Astrocyte (in vitro differentiated cells and primary cell): ENCODE results near the gene DCP1B. TPM values are rescaled to one million over a fixed set of nuclear protein-coding genes. Genes with fewer than 3 reads are reported as not detected.

Experiments
- DNase-seq: peaks from one replicate; pipeline ENCODE4 v3.0.0-alpha.2; 2010; ENCODE audit warnings: low read depth
- FAIRE-seq: peaks from 2 replicates; lab custom pipeline; 2011; peaks lifted over from hg19 to GRCh38; lab: Jason Lieb, UNC
- H2AFZ ChIP-seq: 2 replicates; pipeline ENCODE4 v1.6.0; 2012; ENCODE audit warnings: low read depth, low read length, inconsistent platforms
- H3K27ac ChIP-seq: 2 replicates; pipeline ENCODE4 v1.5.1; 2011; ENCODE audit warnings: low read depth, low read length, inconsistent platforms
- H3K27me3 ChIP-seq: 2 replicates; pipeline ENCODE4 v1.6.0; 2011; ENCODE audit warnings: low read length, inconsistent platforms; ENCODE audit not compliant: insufficient read depth
- H3K36me3 ChIP-seq: 2 replicates; pipeline ENCODE4 v1.5.1; 2011; ENCODE audit warnings: low read length, inconsistent platforms; ENCODE audit not compliant: insufficient read depth
- H3K4me1 ChIP-seq: 2 replicates; pipeline ENCODE4 v1.5.1; 2011; ENCODE audit warnings: low read length, inconsistent platforms; ENCODE audit not compliant: insufficient read depth
- H3K4me2 ChIP-seq: 2 replicates; pipeline ENCODE4 v1.6.0; 2012; ENCODE audit warnings: low read length, inconsistent platforms
- H3K4me3 ChIP-seq: 2 replicates; pipeline ENCODE4 v1.5.1; 2011; ENCODE audit warnings: low read depth, mild to moderate bottlenecking, low read length, inconsistent platforms; ENCODE audit not compliant: insufficient read depth
- H3K79me2 ChIP-seq: 2 replicates; pipeline ENCODE4 v1.6.0; 2012; ENCODE audit warnings: mild to moderate bottlenecking, low read length, inconsistent platforms; ENCODE audit not compliant: insufficient read depth
- H3K9ac ChIP-seq: 2 replicates; pipeline ENCODE4 v1.6.0; 2012; ENCODE audit warnings: mild to moderate bottlenecking, low read length, inconsistent platforms
- H3K9me3 ChIP-seq: 2 replicates; pipeline ENCODE4 v1.5.1; 2012; ENCODE audit warnings: low read depth, mild to moderate bottlenecking, low read length, inconsistent platforms; ENCODE audit not compliant: insufficient read depth
- H4K20me1 ChIP-seq: 2 replicates; pipeline ENCODE4 v1.6.0; 2012; ENCODE audit warnings: low read length, inconsistent platforms; ENCODE audit not compliant: insufficient read depth
- H3K27ac Mint-ChIP-seq: one replicate; pipeline ENCODE4 v1.8.0; 2021; ENCODE audit warnings: mild to moderate bottlenecking, mixed read lengths; ENCODE audit not compliant: unreplicated experiment
- H3K27me3 Mint-ChIP-seq: one replicate; pipeline ENCODE4 v1.8.0; 2021; ENCODE audit warnings: low read depth, mixed read lengths; ENCODE audit not compliant: unreplicated experiment
- H3K36me3 Mint-ChIP-seq: one replicate; pipeline ENCODE4 v1.8.0; 2021; ENCODE audit warnings: low read depth, mixed read lengths; ENCODE audit not compliant: unreplicated experiment
- H3K4me1 Mint-ChIP-seq: one replicate; pipeline ENCODE4 v1.8.0; 2021; ENCODE audit warnings: low read depth, mixed read lengths; ENCODE audit not compliant: unreplicated experiment
- H3K4me3 Mint-ChIP-seq: one replicate; pipeline ENCODE4 v1.8.0; 2021; ENCODE audit warnings: mild to moderate bottlenecking, moderate library complexity, mixed read lengths; ENCODE audit not compliant: unreplicated experiment
- H3K9me3 Mint-ChIP-seq: one replicate; pipeline ENCODE4 v1.8.0; 2021; ENCODE audit warnings: mild to moderate bottlenecking, mixed read lengths; ENCODE audit not compliant: unreplicated experiment
- EZH2 ChIP-seq: IDR thresholded peaks from 2 replicates; pipeline ENCODE4 v1.6.1; 2012; ENCODE audit warnings: mild to moderate bottlenecking, low read length, inconsistent platforms; ENCODE audit not compliant: insufficient read depth
- total RNA-seq: library from RNA; stranded (reverse); gene quantifications from 2 replicates; pipeline ENCODE4 v1.2.1, GENCODE V29; 2021
- TF ChIP-seq, protein P1 (sequence below): IDR thresholded peaks from 2 replicates; pipeline ENCODE4 v1.5.1; 2011; ENCODE audit warnings: low read depth, mild to moderate bottlenecking, inconsistent platforms, low read length, moderate library complexity; ENCODE audit not compliant: insufficient read depth

DCP1B gene
- total RNA-seq, 1 donor from 2014 or later: 13.1 TPM

DNA sequence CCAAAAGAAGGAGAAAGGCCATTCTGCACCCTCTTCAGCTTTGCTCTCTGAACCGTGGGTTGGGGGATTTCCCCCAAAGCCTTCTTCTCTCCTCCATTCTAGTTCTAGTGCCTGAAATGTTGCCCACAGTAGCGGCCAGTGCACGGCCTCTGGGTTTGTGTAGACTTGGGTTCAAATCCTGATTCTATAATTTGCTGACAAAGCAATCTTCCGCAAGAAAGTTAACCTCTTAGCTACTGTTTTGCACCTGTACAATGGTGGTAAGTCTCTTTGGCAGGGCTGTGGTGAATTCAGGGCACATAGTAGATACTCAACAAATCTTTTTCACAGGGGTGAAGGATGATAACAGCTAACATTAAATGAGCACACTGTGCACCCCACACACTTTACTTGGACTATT lies 42.7 kb upstream of the DCP1B start:
- DNase-seq (no peak), FAIRE-seq (no peak)
- no peak overlapping the region for H2AFZ ChIP-seq
- Mint-ChIP-seq H3K27me3 (peaks cover 45% of the 10 kb centered on the region), H3K27ac (no peak overlapping the region), H3K36me3 (no peaks in the 10 kb centered on the region), H3K4me3 (no peak overlapping the region), H3K9me3 (peaks cover 2% of the 10 kb centered on the region), H3K4me1 (peaks cover 8% of the 10 kb centered on the region)
- no peak overlapping the region for H3K4me3 ChIP-seq
- peaks cover 41% of the 10 kb centered on the region for H3K27me3 ChIP-seq
- H3K36me3 ChIP-seq: no peaks in the 10 kb centered on the region
- no peak overlapping the region for H3K4me2 ChIP-seq
- no peaks in the 10 kb centered on the region for H3K79me2 ChIP-seq
- no peak for TF ChIP-seq EZH2
- TF ChIP-seq, protein P1, sequence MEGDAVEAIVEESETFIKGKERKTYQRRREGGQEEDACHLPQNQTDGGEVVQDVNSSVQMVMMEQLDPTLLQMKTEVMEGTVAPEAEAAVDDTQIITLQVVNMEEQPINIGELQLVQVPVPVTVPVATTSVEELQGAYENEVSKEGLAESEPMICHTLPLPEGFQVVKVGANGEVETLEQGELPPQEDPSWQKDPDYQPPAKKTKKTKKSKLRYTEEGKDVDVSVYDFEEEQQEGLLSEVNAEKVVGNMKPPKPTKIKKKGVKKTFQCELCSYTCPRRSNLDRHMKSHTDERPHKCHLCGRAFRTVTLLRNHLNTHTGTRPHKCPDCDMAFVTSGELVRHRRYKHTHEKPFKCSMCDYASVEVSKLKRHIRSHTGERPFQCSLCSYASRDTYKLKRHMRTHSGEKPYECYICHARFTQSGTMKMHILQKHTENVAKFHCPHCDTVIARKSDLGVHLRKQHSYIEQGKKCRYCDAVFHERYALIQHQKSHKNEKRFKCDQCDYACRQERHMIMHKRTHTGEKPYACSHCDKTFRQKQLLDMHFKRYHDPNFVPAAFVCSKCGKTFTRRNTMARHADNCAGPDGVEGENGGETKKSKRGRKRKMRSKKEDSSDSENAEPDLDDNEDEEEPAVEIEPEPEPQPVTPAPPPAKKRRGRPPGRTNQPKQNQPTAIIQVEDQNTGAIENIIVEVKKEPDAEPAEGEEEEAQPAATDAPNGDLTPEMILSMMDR: no peak
- no peaks in the 10 kb centered on the region for H3K9me3 ChIP-seq
- H3K4me1 ChIP-seq: peaks cover 3% of the 10 kb centered on the region
- no peak overlapping the region for H3K27ac ChIP-seq
- no peak overlapping the region for H3K9ac ChIP-seq
- no peaks in the 10 kb centered on the region for H4K20me1 ChIP-seq

DNA sequence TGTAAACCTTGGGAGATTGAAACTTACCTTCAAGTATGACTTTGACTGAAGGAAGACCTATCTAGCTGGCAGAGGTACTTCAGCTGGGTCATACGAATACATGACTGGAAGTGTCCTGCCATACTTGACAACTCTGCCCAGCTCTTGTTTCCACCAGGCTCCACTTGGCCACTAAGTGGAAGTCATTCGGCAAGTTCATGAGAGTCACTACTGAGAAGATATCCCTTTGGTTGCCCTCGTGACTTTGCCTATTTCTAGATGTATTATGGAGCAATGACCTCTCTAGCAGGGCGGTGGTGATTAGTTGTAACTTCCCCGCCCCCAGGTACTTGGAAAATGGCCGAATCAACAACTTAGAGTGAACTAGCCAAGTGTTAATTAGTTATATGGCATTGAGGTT lies 39.9 kb upstream of the DCP1B start:
- Histone ChIP-seq H3K27ac (no peak overlapping the region), H4K20me1 (no peaks in the 10 kb centered on the region), H3K4me1 (no peaks in the 10 kb centered on the region), H2AFZ (no peak overlapping the region), H3K4me3 (no peak overlapping the region), H3K36me3 (no peaks in the 10 kb centered on the region), H3K9me3 (no peaks in the 10 kb centered on the region), H3K79me2 (no peaks in the 10 kb centered on the region), H3K27me3 (peaks cover 37% of the 10 kb centered on the region), H3K9ac (no peak overlapping the region), H3K4me2 (no peak overlapping the region)
- Mint-ChIP-seq H3K4me1 (no peaks in the 10 kb centered on the region), H3K27me3 (peaks cover 42% of the 10 kb centered on the region), H3K4me3 (no peak overlapping the region), H3K36me3 (no peaks in the 10 kb centered on the region), H3K9me3 (peaks cover 2% of the 10 kb centered on the region), H3K27ac (no peak overlapping the region)
- TF ChIP-seq EZH2: no peak
- TF ChIP-seq, protein P1: no peak
- FAIRE-seq (no peak), DNase-seq (no peak)

DNA sequence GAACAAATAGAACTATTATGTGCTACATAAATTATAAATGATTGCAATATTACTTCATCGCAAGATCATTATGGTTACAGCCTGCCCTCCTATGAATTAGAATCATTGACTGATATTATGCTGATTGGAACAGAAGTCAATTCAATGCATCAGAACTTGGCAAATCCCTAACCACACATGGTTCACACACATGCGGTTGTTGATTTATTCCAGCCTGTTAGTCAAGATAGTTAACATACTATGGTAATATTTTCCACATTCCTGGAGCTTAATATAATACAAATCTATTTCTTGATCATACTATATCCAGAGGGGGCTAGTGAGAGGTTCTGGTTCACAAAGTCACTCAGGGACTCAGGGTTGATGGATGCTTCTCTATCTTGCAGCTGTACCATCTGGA lies 38.8 kb upstream of the DCP1B start:
- Histone ChIP-seq H3K4me3 (no peak overlapping the region), H3K27ac (no peak overlapping the region), H3K4me2 (no peak overlapping the region), H3K4me1 (no peaks in the 10 kb centered on the region), H3K9ac (no peak overlapping the region), H3K36me3 (no peaks in the 10 kb centered on the region), H3K27me3 (peaks cover 37% of the 10 kb centered on the region), H3K79me2 (no peaks in the 10 kb centered on the region), H3K9me3 (no peaks in the 10 kb centered on the region), H2AFZ (no peak overlapping the region), H4K20me1 (no peaks in the 10 kb centered on the region)
- FAIRE-seq (no peak), DNase-seq (no peak)
- H3K27me3 Mint-ChIP-seq: peaks cover 34% of the 10 kb centered on the region
- no peaks in the 10 kb centered on the region for H3K4me1 Mint-ChIP-seq
- H3K9me3 Mint-ChIP-seq: peaks cover 2% of the 10 kb centered on the region
- no peak overlapping the region for H3K4me3 Mint-ChIP-seq
- H3K36me3 Mint-ChIP-seq: no peaks in the 10 kb centered on the region
- H3K27ac Mint-ChIP-seq: no peak overlapping the region
- TF ChIP-seq EZH2: no peak
- TF ChIP-seq, protein P1: no peak
